ENCODE measurements around the gene IER5L.

DNA sequence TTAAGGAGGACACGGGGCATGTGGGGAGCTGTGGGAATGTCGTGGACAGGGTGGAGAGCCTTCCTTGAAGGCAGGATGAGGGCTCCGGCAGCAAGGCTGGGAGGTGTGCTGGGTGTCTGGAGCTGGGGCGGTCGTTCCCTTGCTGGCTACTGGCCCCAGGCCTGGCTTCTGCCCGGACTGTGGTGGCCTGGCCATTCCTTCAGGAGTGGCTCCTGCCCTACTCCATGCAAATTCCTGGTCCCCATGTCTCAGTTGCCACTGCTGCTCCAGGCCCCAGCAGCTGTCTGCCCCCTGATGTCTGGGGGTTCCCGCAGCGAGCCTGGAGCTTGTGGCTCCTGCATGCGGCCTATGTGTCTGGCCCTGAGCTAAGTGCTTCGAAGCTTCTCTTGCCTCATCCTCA is 21.9 kb downstream of the IER5L start:
- TF ChIP-seq, protein P1, sequence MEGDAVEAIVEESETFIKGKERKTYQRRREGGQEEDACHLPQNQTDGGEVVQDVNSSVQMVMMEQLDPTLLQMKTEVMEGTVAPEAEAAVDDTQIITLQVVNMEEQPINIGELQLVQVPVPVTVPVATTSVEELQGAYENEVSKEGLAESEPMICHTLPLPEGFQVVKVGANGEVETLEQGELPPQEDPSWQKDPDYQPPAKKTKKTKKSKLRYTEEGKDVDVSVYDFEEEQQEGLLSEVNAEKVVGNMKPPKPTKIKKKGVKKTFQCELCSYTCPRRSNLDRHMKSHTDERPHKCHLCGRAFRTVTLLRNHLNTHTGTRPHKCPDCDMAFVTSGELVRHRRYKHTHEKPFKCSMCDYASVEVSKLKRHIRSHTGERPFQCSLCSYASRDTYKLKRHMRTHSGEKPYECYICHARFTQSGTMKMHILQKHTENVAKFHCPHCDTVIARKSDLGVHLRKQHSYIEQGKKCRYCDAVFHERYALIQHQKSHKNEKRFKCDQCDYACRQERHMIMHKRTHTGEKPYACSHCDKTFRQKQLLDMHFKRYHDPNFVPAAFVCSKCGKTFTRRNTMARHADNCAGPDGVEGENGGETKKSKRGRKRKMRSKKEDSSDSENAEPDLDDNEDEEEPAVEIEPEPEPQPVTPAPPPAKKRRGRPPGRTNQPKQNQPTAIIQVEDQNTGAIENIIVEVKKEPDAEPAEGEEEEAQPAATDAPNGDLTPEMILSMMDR (IDR thresholded peaks at IDR 0.05) = no peak
- no peak for TF ChIP-seq POLR2A (IDR thresholded peaks at IDR 0.05)
